Prostate gland (tissue), 2 donors: ENCODE measurements around the gene ZSCAN5C. TPM values are rescaled to one million over a fixed set of nuclear protein-coding genes. Genes with fewer than 3 reads are reported as not detected.

Experiments
- DNase-seq: peaks from one replicate; pipeline ENCODE4 v3.0.0-alpha.2; 2019; ENCODE audit warnings: low spot score
- H3K27ac ChIP-seq, 2 donors: fragments of 200-600 bp; sonication (generic); 2 replicates each; pipeline ENCODE4 v1.5.1; 2017 to 2019
- H3K27me3 ChIP-seq: fragments of 200-600 bp; sonication (generic); replicated peaks from 2 replicates; pipeline ENCODE4 v1.5.1; 2019; ENCODE audit not compliant: insufficient read depth
- H3K36me3 ChIP-seq, 2 donors: fragments of 200-600 bp; sonication (generic); 1 replicate in 1 of 2; 2 replicates in 1 of 2; pipeline versions ENCODE4 v1.5.1 to v1.8.1; 2017 to 2019
- H3K4me1 ChIP-seq: fragments of 200-600 bp; sonication (generic); replicated peaks from 2 replicates; pipeline ENCODE4 v1.5.1; 2019
- H3K4me3 ChIP-seq, 2 donors: fragments of 200-600 bp; sonication (generic); 2 replicates each; pipeline ENCODE4 v1.5.1; 2017 to 2019
- H3K9me3 ChIP-seq: fragments of 200-600 bp; sonication (generic); 2 replicates; pipeline ENCODE4 v1.5.1; 2017
- CTCF ChIP-seq, 4 experiments: fragments of 200-600 bp in 2 of 4; fragments of 450-650 bp in 2 of 4; sonication (generic) in 2 of 4; IDR thresholded peaks; 1 replicate in 3 of 4; 2 replicates in 1 of 4; pipeline ENCODE4 v1.5.1; 2016 to 2019; ENCODE audit warnings: antibody characterized with exemption in 4 of 4, mild to moderate bottlenecking in 2 of 4, moderate library complexity in 2 of 4
- POLR2A ChIP-seq: fragments of 450-650 bp; IDR thresholded peaks from one replicate; pipeline ENCODE4 v1.6.1; 2016; ENCODE audit warnings: antibody characterized with exemption, mild to moderate bottlenecking
- POLR2AphosphoS5 ChIP-seq: sonication (generic); formaldehyde crosslinking; IDR thresholded peaks from one replicate; pipeline ENCODE4 v1.6.1; 2017; ENCODE audit warnings: antibody characterized with exemption
- WGBS: methylation state at CpG from one replicate; pipeline ENCODE4 v1.1.5; 2018; 5-methylcytosine and 5-hydroxymethylcytosine counted together
- intact Hi-C: fragments of 100-400 bp; cut with DNase I; formaldehyde crosslinking; loops from one replicate; pipeline ENCODE4 v1.14.2; 2022
- total RNA-seq, 2 donors: library from RNA; depleted of rRNA; stranded (reverse); fragments of >200 nt; gene quantifications; one replicate each; pipeline ENCODE4 v1.1.0, GENCODE V29; 2016

The ZSCAN5C gene
- total RNA-seq, 2 donors from 2014 or later, result not detected

DNA sequence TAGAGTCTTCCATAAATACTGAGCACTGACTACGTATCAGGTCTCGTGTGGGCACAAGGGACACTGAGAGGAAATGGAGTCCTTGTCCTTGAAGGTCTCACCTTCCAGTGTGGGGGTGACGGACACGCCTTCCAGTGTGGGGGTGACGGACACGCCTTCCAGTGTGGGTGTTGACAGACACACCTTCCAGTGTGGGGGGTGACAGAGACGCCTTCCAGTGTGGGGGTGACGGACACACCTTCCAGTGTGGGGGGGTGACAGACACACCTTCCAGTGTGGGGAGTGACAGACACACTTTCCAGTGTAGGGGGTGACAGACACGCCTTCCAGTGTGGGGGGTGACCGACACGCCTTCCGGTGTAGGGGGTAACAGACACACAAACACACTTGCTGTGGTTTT lies 56.2 kb downstream of the ZSCAN5C start:
- intact Hi-C loops, result loop anchor here (10.0 kb wide), 1 partner anchor 173 kb away; no protein-coding TSS in a partner anchor
- no peaks in the 10 kb centered on the region for H3K9me3 ChIP-seq
- no peaks in the 10 kb centered on the region for H3K36me3 ChIP-seq
- no peak overlapping the region for H3K4me3 ChIP-seq
- H3K4me1 ChIP-seq, result no peaks in the 10 kb centered on the region
- DNase-seq, result no peak
- H3K27ac ChIP-seq, result no peak overlapping the region
- TF ChIP-seq CTCF (IDR thresholded peaks at IDR 0.05), result no peak
- no peak for TF ChIP-seq POLR2A
- no peak for TF ChIP-seq POLR2AphosphoS5
- no peaks in the 10 kb centered on the region for H3K27me3 ChIP-seq
- 85% methylated on average over 12 of the region's 12 CpGs for WGBS

Other genes starting within 250 kb of the ZSCAN5C start
- under 1 TPM in 1 of 2 donors, not detected in 1; 0.34 TPM for gene NLRP5, start 215.5 kb upstream of the ZSCAN5C start, total RNA-seq
- 10 to 100 TPM; 28.2 to 47.5 TPM for gene ZNF787, start 81.0 kb upstream of the ZSCAN5C start, total RNA-seq
- gene ZNF444, start 61.0 kb upstream of the ZSCAN5C start, total RNA-seq, result 100 to 1,000 TPM in 1 of 2 donors, 10 to 100 TPM in 1; 62.0 to 105 TPM
- not detected for gene GALP, start 26.3 kb upstream of the ZSCAN5C start, total RNA-seq
- gene ZSCAN5B, start 4.5 kb upstream of the ZSCAN5C start, total RNA-seq, result 1 to 10 TPM in 1 of 2 donors, not detected in 1; 1.9 TPM
- gene EDDM13, start 70.5 kb downstream of the ZSCAN5C start, total RNA-seq, result not detected
- 10 to 100 TPM; 13.3 to 21.9 TPM for gene ZSCAN5A, start 112.6 kb downstream of the ZSCAN5C start, total RNA-seq
- gene ZNF582, start 191.3 kb downstream of the ZSCAN5C start, total RNA-seq, result 10 to 100 TPM in 1 of 2 donors, 1 to 10 TPM in 1; 6.4 to 12.4 TPM
- 1 to 10 TPM; 3.6 to 5.2 TPM for gene ZNF583, start 202.1 kb downstream of the ZSCAN5C start, total RNA-seq